H1 (cell line): ENCODE results near the gene CREB3L4.

ENCODE experiments used
- BRCA1 ChIP-seq: IDR thresholded peaks from 2 replicates; pipeline ENCODE4 v1.6.1; 2012; ENCODE audit warnings: low read depth, low read length, improper control_type of control experiment
- EGR1 ChIP-seq: IDR thresholded peaks from 2 replicates; pipeline ENCODE4 v1.6.1; 2011; ENCODE audit warnings: low read depth, low read length, borderline replicate concordance
- EZH2 ChIP-seq: fragments of 200-600 bp; sonication (generic); IDR thresholded peaks from 2 replicates; pipeline ENCODE4 v1.7.1; 2012; ENCODE audit warnings: low read depth, mild to moderate bottlenecking, moderate library complexity, low read length, inconsistent platforms; ENCODE audit not compliant: severe bottlenecking
- GTF2F1 ChIP-seq: IDR thresholded peaks from 2 replicates; pipeline ENCODE4 v1.6.1; 2012; ENCODE audit warnings: low read depth, low read length, improper control_type of control experiment, borderline replicate concordance
- POLR2A ChIP-seq, 2 experiments: IDR thresholded peaks; 1 replicate in 1 of 2; 2 replicates in 1 of 2; pipeline ENCODE4 v1.6.1; 2011; ENCODE audit warnings: low read depth in 2 of 2, low read length in 2 of 2, mild to moderate bottlenecking in 2 of 2; ENCODE audit errors: control extremely low read depth in 1 of 2
- SIN3A ChIP-seq, 2 experiments: IDR thresholded peaks in 1 of 2; conservative IDR thresholded peaks in 1 of 2; 2 replicates each; pipeline ENCODE4 v1.6.1; 2011 to 2012; ENCODE audit warnings: low read length in 2 of 2, improper control_type of control experiment in 1 of 2, low read depth in 1 of 2, mild to moderate bottlenecking in 1 of 2
- TEAD4 ChIP-seq: IDR thresholded peaks from 2 replicates; pipeline ENCODE4 v1.6.1; 2012; ENCODE audit warnings: low read depth, low read length, inconsistent platforms, mixed read lengths
- TF ChIP-seq, protein P1 (sequence below), 3 experiments: IDR thresholded peaks; 1 replicate in 2 of 3; 2 replicates in 1 of 3; pipeline versions ENCODE4 v1.5.1 to v1.6.1; 2011; ENCODE audit warnings: low read length in 3 of 3, mild to moderate bottlenecking in 3 of 3, inconsistent platforms in 2 of 3, low read depth in 1 of 3, moderate library complexity in 1 of 3; ENCODE audit not compliant: insufficient read depth in 1 of 3; ENCODE audit errors: control extremely low read depth in 1 of 3

DNA sequence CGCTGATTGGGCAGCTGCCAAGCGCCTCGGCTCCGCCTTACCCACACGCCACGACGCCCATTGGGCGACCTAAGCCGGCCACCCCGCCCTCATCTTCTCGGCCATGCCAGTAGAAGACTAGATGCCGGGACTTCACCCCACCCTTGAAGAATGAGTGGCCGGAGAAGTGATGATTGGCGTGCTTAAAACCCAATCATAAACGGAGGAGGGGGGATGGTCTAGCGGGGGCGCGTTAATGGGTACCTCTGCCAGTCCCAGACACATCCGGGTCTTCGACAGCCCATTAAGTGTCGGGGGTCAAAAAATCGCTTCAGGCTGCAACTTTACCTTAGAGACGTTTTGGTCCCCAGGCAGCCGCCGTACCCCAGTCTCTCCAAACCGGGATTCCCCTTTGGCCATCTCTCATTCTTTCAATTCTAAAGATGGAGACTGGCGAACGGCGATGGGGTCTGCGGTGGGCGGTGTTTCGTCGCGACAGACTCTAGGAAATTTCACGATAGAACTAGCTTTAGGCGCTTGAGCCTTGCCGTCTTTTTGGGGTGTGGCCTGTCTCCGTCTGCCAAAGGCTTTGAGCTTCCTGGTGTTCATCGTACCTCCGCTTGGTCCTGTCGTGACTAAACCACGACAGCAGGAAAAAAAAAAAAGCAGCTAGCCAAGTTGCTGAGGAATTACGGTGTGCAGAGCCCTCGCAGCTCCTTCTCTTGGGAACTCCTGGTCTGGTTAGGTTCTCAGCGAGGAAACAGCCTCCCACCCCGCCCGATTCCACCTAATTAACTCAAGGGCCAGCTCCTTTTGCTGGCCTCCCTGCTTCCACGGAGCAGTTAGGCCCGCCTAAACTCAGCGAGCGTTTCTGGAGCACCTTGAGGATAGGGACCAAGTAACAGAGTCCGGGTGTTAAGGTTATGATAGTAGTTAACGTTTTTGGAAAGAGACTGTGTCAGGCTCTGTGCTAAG lies 44.5 kb upstream of the CREB3L4 start, which contains the start of gene GATAD2B:
- TF ChIP-seq, protein P1, sequence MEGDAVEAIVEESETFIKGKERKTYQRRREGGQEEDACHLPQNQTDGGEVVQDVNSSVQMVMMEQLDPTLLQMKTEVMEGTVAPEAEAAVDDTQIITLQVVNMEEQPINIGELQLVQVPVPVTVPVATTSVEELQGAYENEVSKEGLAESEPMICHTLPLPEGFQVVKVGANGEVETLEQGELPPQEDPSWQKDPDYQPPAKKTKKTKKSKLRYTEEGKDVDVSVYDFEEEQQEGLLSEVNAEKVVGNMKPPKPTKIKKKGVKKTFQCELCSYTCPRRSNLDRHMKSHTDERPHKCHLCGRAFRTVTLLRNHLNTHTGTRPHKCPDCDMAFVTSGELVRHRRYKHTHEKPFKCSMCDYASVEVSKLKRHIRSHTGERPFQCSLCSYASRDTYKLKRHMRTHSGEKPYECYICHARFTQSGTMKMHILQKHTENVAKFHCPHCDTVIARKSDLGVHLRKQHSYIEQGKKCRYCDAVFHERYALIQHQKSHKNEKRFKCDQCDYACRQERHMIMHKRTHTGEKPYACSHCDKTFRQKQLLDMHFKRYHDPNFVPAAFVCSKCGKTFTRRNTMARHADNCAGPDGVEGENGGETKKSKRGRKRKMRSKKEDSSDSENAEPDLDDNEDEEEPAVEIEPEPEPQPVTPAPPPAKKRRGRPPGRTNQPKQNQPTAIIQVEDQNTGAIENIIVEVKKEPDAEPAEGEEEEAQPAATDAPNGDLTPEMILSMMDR (IDR thresholded peaks at IDR 0.05; ENCODE audit: control extremely low read depth in 1 of 3, insufficient read depth in 1 of 3, low read depth in 1 of 3, low read length in 3 of 3) = no peak
- no peak for TF ChIP-seq GTF2F1
- no peak; a peak in 2 of 4 replicates for TF ChIP-seq SIN3A (conservative IDR thresholded peaks at IDR 0.05 in 1 of 2, IDR thresholded peaks at IDR 0.05 in 1 of 2; ENCODE audit: low read depth in 1 of 2, low read length in 2 of 2)
- TF ChIP-seq BRCA1 = no peak
- TF ChIP-seq POLR2A (IDR thresholded peaks at IDR 0.05; ENCODE audit: control extremely low read depth in 1 of 2, low read depth in 2 of 2, low read length in 2 of 2) = peak in 1 of 2 experiments; percentile 16; a peak in 2 of 3 replicates
- 0 out of 2 replicates have a peak, but pooled peaks have one; percentile 9 for TF ChIP-seq TEAD4
- TF ChIP-seq EZH2 = no peak
- peak; percentile 72; the same call in 1 of the 2 replicates for TF ChIP-seq EGR1
